ENCODE results near the gene TTC17.

The TTC17 gene

GRCh38 chr11:43489869-43490465 lies 131.2 kb downstream of the TTC17 start:
- no peak overlapping the region for H3K4me3 Mint-ChIP-seq
- no peaks in the 10 kb centered on the region for H3K27me3 Mint-ChIP-seq
- no peak overlapping the region for H3K27ac Mint-ChIP-seq
- peaks cover 17% of the 10 kb centered on the region for H3K36me3 Mint-ChIP-seq
- H3K9me3 Mint-ChIP-seq: no peaks in the 10 kb centered on the region
- H3K4me1 Mint-ChIP-seq: no peaks in the 10 kb centered on the region

- Mint-ChIP-seq H3K9me3 (no peaks in the 10 kb centered on the region), H3K27me3 (no peaks in the 10 kb centered on the region), H3K4me1 (no peaks in the 10 kb centered on the region), H3K4me3 (no peak overlapping the region), H3K36me3 (peaks cover 13% of the 10 kb centered on the region), H3K27ac (no peak overlapping the region)
These were observed 134.0 kb downstream of the TTC17 start for GRCh38 chr11:43492701-43493100.

GRCh38 chr11:43493431-43493830 lies 134.7 kb downstream of the TTC17 start:
- Mint-ChIP-seq H3K4me1 (no peaks in the 10 kb centered on the region), H3K4me3 (no peak overlapping the region), H3K27me3 (no peaks in the 10 kb centered on the region), H3K36me3 (peaks cover 13% of the 10 kb centered on the region), H3K27ac (no peak overlapping the region), H3K9me3 (no peaks in the 10 kb centered on the region)

GRCh38 chr11:43497144-43497543 lies 138.4 kb downstream of the TTC17 start:
- Mint-ChIP-seq H3K27ac (no peak overlapping the region), H3K36me3 (no peaks in the 10 kb centered on the region), H3K27me3 (no peaks in the 10 kb centered on the region), H3K4me3 (no peak overlapping the region), H3K4me1 (no peaks in the 10 kb centered on the region), H3K9me3 (no peaks in the 10 kb centered on the region)

- Mint-ChIP-seq H3K27ac (no peak overlapping the region), H3K4me3 (no peak overlapping the region), H3K27me3 (no peaks in the 10 kb centered on the region), H3K4me1 (no peaks in the 10 kb centered on the region), H3K9me3 (no peaks in the 10 kb centered on the region), H3K36me3 (no peaks in the 10 kb centered on the region)
These were observed 139.8 kb downstream of the TTC17 start for GRCh38 chr11:43498561-43498960.

GRCh38 chr11:43503417-43503816 lies 144.7 kb downstream of the TTC17 start:
- Mint-ChIP-seq H3K4me3 (no peak overlapping the region), H3K36me3 (no peaks in the 10 kb centered on the region), H3K4me1 (no peaks in the 10 kb centered on the region), H3K9me3 (no peaks in the 10 kb centered on the region), H3K27me3 (no peaks in the 10 kb centered on the region), H3K27ac (no peak overlapping the region)

- no peaks in the 10 kb centered on the region for H3K27me3 Mint-ChIP-seq
- no peaks in the 10 kb centered on the region for H3K36me3 Mint-ChIP-seq
- H3K27ac Mint-ChIP-seq: no peak overlapping the region
- H3K4me1 Mint-ChIP-seq: no peaks in the 10 kb centered on the region
- H3K9me3 Mint-ChIP-seq: no peaks in the 10 kb centered on the region
- no peak overlapping the region for H3K4me3 Mint-ChIP-seq
These were observed 145.7 kb downstream of the TTC17 start for GRCh38 chr11:43504316-43504950.

GRCh38 chr11:43505171-43505570 lies 146.5 kb downstream of the TTC17 start:
- Mint-ChIP-seq H3K27me3 (peaks cover 1% of the 10 kb centered on the region), H3K9me3 (no peaks in the 10 kb centered on the region), H3K36me3 (no peaks in the 10 kb centered on the region), H3K4me3 (no peak overlapping the region), H3K27ac (no peak overlapping the region), H3K4me1 (no peaks in the 10 kb centered on the region)

GRCh38 chr11:43507171-43507570 lies 148.5 kb downstream of the TTC17 start:
- Mint-ChIP-seq H3K27ac (no peak overlapping the region), H3K9me3 (no peaks in the 10 kb centered on the region), H3K4me1 (no peaks in the 10 kb centered on the region), H3K27me3 (peaks cover 3% of the 10 kb centered on the region), H3K36me3 (no peaks in the 10 kb centered on the region), H3K4me3 (no peak overlapping the region)

GRCh38 chr11:43508511-43508918 lies 149.8 kb downstream of the TTC17 start:
- Mint-ChIP-seq H3K27me3 (peaks cover 3% of the 10 kb centered on the region), H3K36me3 (no peaks in the 10 kb centered on the region), H3K27ac (no peak overlapping the region), H3K4me3 (no peak overlapping the region), H3K4me1 (no peaks in the 10 kb centered on the region), H3K9me3 (no peaks in the 10 kb centered on the region)

GRCh38 chr11:43511959-43512358 lies 153.2 kb downstream of the TTC17 start:
- Mint-ChIP-seq H3K4me1 (no peaks in the 10 kb centered on the region), H3K27ac (no peak overlapping the region), H3K9me3 (no peaks in the 10 kb centered on the region), H3K4me3 (no peak overlapping the region), H3K36me3 (no peaks in the 10 kb centered on the region), H3K27me3 (peaks cover 5% of the 10 kb centered on the region)

- H3K9me3 Mint-ChIP-seq: no peaks in the 10 kb centered on the region
- H3K27ac Mint-ChIP-seq: no peak overlapping the region
- peaks cover 9% of the 10 kb centered on the region for H3K27me3 Mint-ChIP-seq
- no peak overlapping the region for H3K4me3 Mint-ChIP-seq
- H3K36me3 Mint-ChIP-seq: no peaks in the 10 kb centered on the region
- no peaks in the 10 kb centered on the region for H3K4me1 Mint-ChIP-seq
These were observed 156.4 kb downstream of the TTC17 start for GRCh38 chr11:43515090-43515489.

GRCh38 chr11:43516316-43516850 lies 157.7 kb downstream of the TTC17 start:
- Mint-ChIP-seq H3K4me3 (no peak overlapping the region), H3K4me1 (no peaks in the 10 kb centered on the region)

GRCh38 chr11:43517518-43517917 lies 158.8 kb downstream of the TTC17 start:
- H3K36me3 Mint-ChIP-seq: no peaks in the 10 kb centered on the region
- H3K4me3 Mint-ChIP-seq: no peak overlapping the region
- H3K4me1 Mint-ChIP-seq: no peaks in the 10 kb centered on the region
- H3K27me3 Mint-ChIP-seq: peaks cover 7% of the 10 kb centered on the region
- no peak overlapping the region for H3K27ac Mint-ChIP-seq
- peaks cover 8% of the 10 kb centered on the region for H3K9me3 Mint-ChIP-seq

More at GRCh38 chr11:43516316-43516850, 157.7 kb downstream of the TTC17 start:
- Mint-ChIP-seq H3K9me3 (peaks cover 8% of the 10 kb centered on the region), H3K36me3 (no peaks in the 10 kb centered on the region), H3K27me3 (peaks cover 7% of the 10 kb centered on the region), H3K27ac (no peak overlapping the region)

- H3K36me3 Mint-ChIP-seq: no peaks in the 10 kb centered on the region
- H3K27ac Mint-ChIP-seq: no peak overlapping the region
- peaks cover 8% of the 10 kb centered on the region for H3K9me3 Mint-ChIP-seq
- H3K4me1 Mint-ChIP-seq: no peaks in the 10 kb centered on the region
- H3K27me3 Mint-ChIP-seq: peaks cover 7% of the 10 kb centered on the region
- no peak overlapping the region for H3K4me3 Mint-ChIP-seq
These were observed 159.9 kb downstream of the TTC17 start for GRCh38 chr11:43518408-43519160.

GRCh38 chr11:43521471-43521870 lies 162.8 kb downstream of the TTC17 start:
- Mint-ChIP-seq H3K4me3 (no peak overlapping the region), H3K27ac (no peak overlapping the region), H3K4me1 (no peaks in the 10 kb centered on the region), H3K36me3 (no peaks in the 10 kb centered on the region), H3K9me3 (peaks cover 8% of the 10 kb centered on the region), H3K27me3 (peaks cover 7% of the 10 kb centered on the region)

Data from activated naive CD4-positive, alpha-beta T cell treated with anti-CD3 and anti-CD28 coated beads, Interleukin-2, amount 50 U/mL, for 24 hours (primary cell).